ENCODE data around the gene CABP4.

The CABP4 gene

GRCh38 chr11:67419325-67420049 lies 35.7 kb upstream of the CABP4 start:
- peak; percentile 5 for DNase-seq

GRCh38 chr11:67420147-67420645 lies 35.0 kb upstream of the CABP4 start:
- peak; percentile 1 for DNase-seq

- peak; percentile 99 for DNase-seq
These were observed 34.3 kb upstream of the CABP4 start for GRCh38 chr11:67420646-67421429.

GRCh38 chr11:67421430-67422031 lies 33.6 kb upstream of the CABP4 start:
- no peak for DNase-seq

GRCh38 chr11:67422891-67423290 lies 32.3 kb upstream of the CABP4 start:
- DNase-seq: no peak

- no peak for DNase-seq
These were observed 31.7 kb upstream of the CABP4 start for GRCh38 chr11:67423466-67423865.

- no peak for DNase-seq
These were observed 31.1 kb upstream of the CABP4 start for GRCh38 chr11:67423891-67424613.

GRCh38 chr11:67427364-67427859 lies 27.7 kb upstream of the CABP4 start:
- peak; percentile 15 for DNase-seq

GRCh38 chr11:67428052-67429001 lies 26.8 kb upstream of the CABP4 start, which contains the start of gene RPS6KB2:
TSS of gene RPS6KB2 (plus strand) at chr11:67428494. CDS start at chr11:67428546, 52 bp downstream.
- peak; percentile 99 for DNase-seq

- DNase-seq: peak; percentile 3
These were observed 26.0 kb upstream of the CABP4 start for GRCh38 chr11:67429038-67429668.

- no peak for DNase-seq
These were observed 25.4 kb upstream of the CABP4 start for GRCh38 chr11:67429722-67430121.

GRCh38 chr11:67431346-67432249 lies 23.6 kb upstream of the CABP4 start:
- no peak for DNase-seq

GRCh38 chr11:67432655-67433349 lies 22.4 kb upstream of the CABP4 start:
- no peak for DNase-seq

- DNase-seq: peak; percentile 22
These were observed 21.4 kb upstream of the CABP4 start for GRCh38 chr11:67433536-67434394.

GRCh38 chr11:67434395-67434881 lies 20.7 kb upstream of the CABP4 start:
- DNase-seq: peak; percentile 41

- DNase-seq: peak; percentile 24
These were observed 20.0 kb upstream of the CABP4 start for GRCh38 chr11:67435031-67435726.

Measured in CD4-positive, alpha-beta T cell treated with Interleukin-6 for 4 hours (primary cell).